ENCODE data around the gene NELL1. TPM values are rescaled to one million over a fixed set of nuclear protein-coding genes. Genes with fewer than 3 reads are reported as not detected.

NELL1 gene
- total and polyA plus RNA-seq, 7 donors = 0.01 TPM; not detected in 6

GRCh38 chr11:21561581-21561980 lies 892.2 kb downstream of the NELL1 start:
- no peak for DNase-seq
- H3K9me3 ChIP-seq = no peaks in the 10 kb centered on the region
- intact Hi-C loops (cut with DNase I) = no loop called here
- 69 to 88% (median 79%) methylated on average over 1 of the region's 1 CpG for WGBS, 3 donors
- no peak overlapping the region for H3K27ac ChIP-seq
- TF ChIP-seq, protein P1, sequence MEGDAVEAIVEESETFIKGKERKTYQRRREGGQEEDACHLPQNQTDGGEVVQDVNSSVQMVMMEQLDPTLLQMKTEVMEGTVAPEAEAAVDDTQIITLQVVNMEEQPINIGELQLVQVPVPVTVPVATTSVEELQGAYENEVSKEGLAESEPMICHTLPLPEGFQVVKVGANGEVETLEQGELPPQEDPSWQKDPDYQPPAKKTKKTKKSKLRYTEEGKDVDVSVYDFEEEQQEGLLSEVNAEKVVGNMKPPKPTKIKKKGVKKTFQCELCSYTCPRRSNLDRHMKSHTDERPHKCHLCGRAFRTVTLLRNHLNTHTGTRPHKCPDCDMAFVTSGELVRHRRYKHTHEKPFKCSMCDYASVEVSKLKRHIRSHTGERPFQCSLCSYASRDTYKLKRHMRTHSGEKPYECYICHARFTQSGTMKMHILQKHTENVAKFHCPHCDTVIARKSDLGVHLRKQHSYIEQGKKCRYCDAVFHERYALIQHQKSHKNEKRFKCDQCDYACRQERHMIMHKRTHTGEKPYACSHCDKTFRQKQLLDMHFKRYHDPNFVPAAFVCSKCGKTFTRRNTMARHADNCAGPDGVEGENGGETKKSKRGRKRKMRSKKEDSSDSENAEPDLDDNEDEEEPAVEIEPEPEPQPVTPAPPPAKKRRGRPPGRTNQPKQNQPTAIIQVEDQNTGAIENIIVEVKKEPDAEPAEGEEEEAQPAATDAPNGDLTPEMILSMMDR (IDR thresholded peaks at IDR 0.05) = no peak
- no peak for ATAC-seq
- no peaks in the 10 kb centered on the region for H3K4me1 ChIP-seq
- H3K27me3 ChIP-seq (ENCODE audit: insufficient read depth in 3 of 3, low read length in 2 of 3) = no peaks in the 10 kb centered on the region
- H3K4me3 ChIP-seq = no peak overlapping the region
- no peaks in the 10 kb centered on the region for H3K36me3 ChIP-seq (ENCODE audit: insufficient read depth in 1 of 2, low read depth in 1 of 2)

- intact Hi-C loops (cut with DNase I) = no loop called here
- TF ChIP-seq, protein P1 (IDR thresholded peaks at IDR 0.05) = no peak
- Histone ChIP-seq H3K27ac (no peak overlapping the region), H3K9me3 (no peaks in the 10 kb centered on the region), H3K4me1 (no peaks in the 10 kb centered on the region), H3K27me3 (ENCODE audit: insufficient read depth in 3 of 3, low read length in 2 of 3) (no peaks in the 10 kb centered on the region), H3K36me3 (ENCODE audit: insufficient read depth in 1 of 2, low read depth in 1 of 2) (no peaks in the 10 kb centered on the region), H3K4me3 (no peak overlapping the region)
- no peak for DNase-seq
- 35 to 79% (median 47%) methylated on average over 2 of the region's 2 CpGs for WGBS, 3 donors
- no peak for ATAC-seq
Observed at GRCh38 chr11:21564095-21564494, 894.7 kb downstream of the NELL1 start.

DNA sequence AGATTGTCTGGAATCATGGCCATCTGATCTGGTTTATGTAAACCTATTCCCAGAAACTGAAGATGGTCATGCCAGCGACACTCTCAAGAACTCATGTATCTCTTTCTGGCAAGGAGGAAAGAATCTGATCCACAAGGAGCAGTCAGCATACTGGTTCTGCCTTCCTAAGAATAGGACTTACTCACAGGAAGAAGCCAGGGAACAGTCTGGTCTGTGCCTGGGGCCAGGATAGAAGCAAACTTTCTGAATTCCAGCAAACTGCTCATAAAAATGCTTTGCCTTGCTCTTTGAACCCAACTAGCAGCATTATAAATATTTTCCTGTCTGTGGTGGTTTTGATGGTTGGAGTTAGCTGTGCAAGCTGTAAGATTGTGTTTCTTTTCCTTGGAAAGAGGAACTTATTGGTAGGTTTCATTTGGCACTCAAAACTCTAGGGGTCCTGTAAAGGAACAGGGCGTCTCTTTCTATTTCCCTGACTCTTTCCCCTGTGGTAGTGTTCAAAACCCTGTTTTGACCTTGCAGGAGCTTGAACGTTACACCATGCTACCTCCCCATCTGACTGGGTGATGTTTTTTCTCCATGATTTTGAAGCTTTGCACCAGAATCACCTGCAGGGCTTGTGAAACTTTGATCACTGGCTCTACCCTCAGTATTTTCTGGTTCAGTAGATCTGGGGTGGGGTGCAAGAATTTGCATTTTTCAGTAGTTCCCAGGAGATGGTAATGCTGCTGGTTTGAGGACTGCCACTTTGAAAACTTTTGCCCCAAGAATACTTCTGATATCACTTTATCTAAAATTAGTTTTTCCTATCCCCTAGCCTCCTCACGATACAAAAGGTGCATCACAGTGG lies 895.7 kb downstream of the NELL1 start:
- Histone ChIP-seq H3K4me3 (no peak overlapping the region), H3K36me3 (ENCODE audit: insufficient read depth in 1 of 2, low read depth in 1 of 2) (no peaks in the 10 kb centered on the region), H3K4me1 (no peaks in the 10 kb centered on the region), H3K27ac (no peak overlapping the region), H3K9me3 (no peaks in the 10 kb centered on the region), H3K27me3 (ENCODE audit: insufficient read depth in 3 of 3, low read length in 2 of 3) (no peaks in the 10 kb centered on the region)
- peak in 1 of 4 donors; percentile 34 for ATAC-seq
- intact Hi-C loops (cut with DNase I) = no loop called here
- WGBS, 3 donors = 53 to 70% (median 64%) methylated on average over 4 of the region's 4 CpGs
- TF ChIP-seq, protein P1 (IDR thresholded peaks at IDR 0.05) = no peak
- no peak for DNase-seq

DNA sequence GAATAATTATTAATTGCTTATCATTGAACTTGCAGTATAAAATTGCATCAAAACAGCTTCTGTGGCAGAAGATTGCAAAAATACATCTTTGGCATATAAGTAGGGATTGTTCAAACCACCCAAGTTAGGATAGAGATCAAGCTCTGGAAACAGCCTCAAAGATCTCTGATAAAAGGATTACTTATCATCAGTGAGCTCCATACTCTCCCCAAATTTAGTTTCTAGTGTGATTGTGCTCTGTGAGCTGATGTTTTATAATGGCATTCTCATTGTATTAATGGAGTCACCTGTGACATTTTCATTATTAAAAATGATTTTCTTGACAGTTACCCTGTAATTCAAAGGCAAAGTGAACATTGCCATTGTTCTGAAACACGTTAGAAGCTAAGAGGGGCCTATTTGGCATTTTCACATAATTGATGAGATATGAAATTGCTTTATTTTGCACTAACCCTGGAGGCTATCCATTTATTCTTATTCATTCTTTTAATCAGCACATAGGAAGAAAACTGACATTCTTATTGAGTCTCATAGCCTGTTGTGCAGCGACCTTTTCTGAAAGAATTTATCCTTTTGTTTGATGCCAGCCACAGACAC lies 897.2 kb downstream of the NELL1 start:
- no peak overlapping the region for H3K4me3 ChIP-seq
- 43 to 73% (median 57%) methylated on average over 2 of the region's 2 CpGs for WGBS, 3 donors
- H3K9me3 ChIP-seq = no peaks in the 10 kb centered on the region
- no peaks in the 10 kb centered on the region for H3K27me3 ChIP-seq (ENCODE audit: insufficient read depth in 3 of 3, low read length in 2 of 3)
- no peak for ATAC-seq
- intact Hi-C loops (cut with DNase I) = no loop called here
- H3K4me1 ChIP-seq = no peaks in the 10 kb centered on the region
- TF ChIP-seq, protein P1 (IDR thresholded peaks at IDR 0.05) = no peak
- no peak overlapping the region for H3K27ac ChIP-seq
- H3K36me3 ChIP-seq (ENCODE audit: insufficient read depth in 1 of 2, low read depth in 1 of 2) = no peaks in the 10 kb centered on the region
- no peak for DNase-seq

Measured in psoas muscle (tissue), 8 donors.